HG02763 (cell line): ENCODE results near the gene TXNDC2.
"Not testable (repeated sequence)": the region's sequence is repeated elsewhere in the genome, so short reads cannot be mapped to it uniquely, and the experiment has no call there.

Experiments used
- ATAC-seq: cut with Tn5 transposase; IDR thresholded peaks from one replicate; pipeline ENCODE4 v1.9.1; 2021; ENCODE audit warnings: mild to moderate bottlenecking, moderate library complexity; ENCODE audit not compliant: unreplicated experiment

The TXNDC2 gene

GRCh38 chr18:9884090-9884489 lies 1.7 kb upstream of the TXNDC2 start:
- no peak for ATAC-seq

GRCh38 chr18:9884532-9885140 lies 1.1 kb upstream of the TXNDC2 start:
- no peak for ATAC-seq

- ATAC-seq, result no peak
These were observed 204 bp downstream of the TXNDC2 start for GRCh38 chr18:9886005-9886348.

- ATAC-seq, result no peak
These were observed 2.2 kb downstream of the TXNDC2 start for GRCh38 chr18:9887992-9888391.

GRCh38 chr18:9890196-9890595 lies 4.4 kb downstream of the TXNDC2 start:
- no peak for ATAC-seq

GRCh38 chr18:9890957-9891356 lies 5.2 kb downstream of the TXNDC2 start:
- ATAC-seq, result no peak

GRCh38 chr18:9891515-9891914 lies 5.7 kb downstream of the TXNDC2 start:
- not testable (repeated sequence) for ATAC-seq

- ATAC-seq, result no peak
These were observed 8.8 kb downstream of the TXNDC2 start for GRCh38 chr18:9894454-9895068.

- no peak for ATAC-seq
These were observed 11.4 kb downstream of the TXNDC2 start for GRCh38 chr18:9897129-9897528.

- not testable (repeated sequence) for ATAC-seq
These were observed 12.1 kb downstream of the TXNDC2 start for GRCh38 chr18:9897787-9898291.

- no peak for ATAC-seq
These were observed 13.2 kb downstream of the TXNDC2 start for GRCh38 chr18:9898792-9899549.

GRCh38 chr18:9899550-9899930 lies 13.8 kb downstream of the TXNDC2 start:
- ATAC-seq, result not testable (repeated sequence)

GRCh38 chr18:9900699-9901098 lies 14.9 kb downstream of the TXNDC2 start:
- ATAC-seq, result no peak

- ATAC-seq, result no peak
These were observed 15.6 kb downstream of the TXNDC2 start for GRCh38 chr18:9901377-9901776.

GRCh38 chr18:9902264-9902663 lies 16.5 kb downstream of the TXNDC2 start:
- ATAC-seq, result not testable (repeated sequence)

- no peak for ATAC-seq
These were observed 17.1 kb downstream of the TXNDC2 start for GRCh38 chr18:9902832-9903231.

GRCh38 chr18:9905401-9905922 lies 19.7 kb downstream of the TXNDC2 start:
- no peak for ATAC-seq

GRCh38 chr18:9906481-9906880 lies 20.7 kb downstream of the TXNDC2 start:
- ATAC-seq, result no peak

GRCh38 chr18:9907867-9908266 lies 22.1 kb downstream of the TXNDC2 start:
- no peak for ATAC-seq

GRCh38 chr18:9910071-9910470 lies 24.3 kb downstream of the TXNDC2 start:
- ATAC-seq, result no peak

GRCh38 chr18:9910661-9911060 lies 24.9 kb downstream of the TXNDC2 start:
- ATAC-seq, result no peak

- no peak for ATAC-seq
These were observed 25.5 kb downstream of the TXNDC2 start for GRCh38 chr18:9911226-9911625.
